ENCODE data around the gene HLTF.
"Not testable (repeated sequence)": the region's sequence is repeated elsewhere in the genome, so short reads cannot be mapped to it uniquely, and the experiment has no call there.

HLTF gene

GRCh38 chr3:149086232-149086988 is at the start of gene HLTF:
HLTF (minus strand) TSS chr3:149086533; CDS start chr3:149086336, 197 bp downstream.
- peak; percentile 97 for DNase-seq

- DNase-seq, result no peak
These were observed 48.2 kb upstream of the HLTF start for GRCh38 chr3:149134575-149134974.

- no peak for DNase-seq
These were observed 45.3 kb upstream of the HLTF start for GRCh38 chr3:149131589-149131988.

- peak; percentile 94 for DNase-seq
These were observed 43.2 kb upstream of the HLTF start, which contains the start of gene HPS3 for GRCh38 chr3:149129326-149130205. HPS3 (plus strand) TSS chr3:149129638; CDS start chr3:149129724, 86 bp downstream.

GRCh38 chr3:149128821-149129220 is 42.5 kb upstream of the HLTF start:
- DNase-seq, result no peak

DNA sequence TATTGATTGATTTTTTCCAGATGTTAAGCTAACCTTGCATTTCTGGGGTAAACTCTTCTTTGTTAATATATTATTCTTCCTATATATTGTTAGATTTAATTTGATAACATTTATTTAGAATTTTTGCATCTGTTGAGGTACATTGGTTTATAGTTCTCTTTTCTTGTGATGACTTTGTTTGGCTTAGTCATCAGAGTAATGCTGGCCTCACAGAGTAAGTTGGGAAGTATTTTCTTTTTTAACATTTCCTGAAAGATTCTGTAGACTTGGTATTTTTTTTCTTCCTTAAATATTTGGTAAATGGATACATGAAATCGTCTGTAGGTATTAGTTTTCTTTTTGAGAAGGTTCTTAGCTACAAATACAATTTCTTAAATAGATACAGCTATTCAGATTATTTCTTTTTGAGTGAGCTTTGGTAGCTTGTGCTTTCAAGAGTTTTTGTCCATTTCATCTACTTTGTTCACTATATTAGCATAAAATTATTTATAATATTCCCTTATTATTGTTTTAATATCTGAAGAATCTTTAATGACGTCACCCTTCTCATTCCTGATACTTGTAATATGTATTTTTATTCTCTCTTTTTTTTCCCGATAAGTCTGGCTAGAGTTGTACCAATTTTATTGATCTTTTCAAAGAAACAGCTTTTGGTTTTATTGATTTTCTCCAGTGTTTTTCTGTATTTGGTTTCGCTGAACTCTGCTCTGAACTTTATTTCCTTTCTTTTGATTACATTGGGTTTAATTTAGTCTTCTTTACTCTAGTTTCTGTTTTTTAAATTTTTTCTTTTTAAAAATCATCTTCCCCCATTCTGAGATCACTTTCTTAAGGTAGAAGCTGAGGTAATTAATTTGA is 36.6 kb upstream of the HLTF start:
- DNase-seq, result no peak

DNA sequence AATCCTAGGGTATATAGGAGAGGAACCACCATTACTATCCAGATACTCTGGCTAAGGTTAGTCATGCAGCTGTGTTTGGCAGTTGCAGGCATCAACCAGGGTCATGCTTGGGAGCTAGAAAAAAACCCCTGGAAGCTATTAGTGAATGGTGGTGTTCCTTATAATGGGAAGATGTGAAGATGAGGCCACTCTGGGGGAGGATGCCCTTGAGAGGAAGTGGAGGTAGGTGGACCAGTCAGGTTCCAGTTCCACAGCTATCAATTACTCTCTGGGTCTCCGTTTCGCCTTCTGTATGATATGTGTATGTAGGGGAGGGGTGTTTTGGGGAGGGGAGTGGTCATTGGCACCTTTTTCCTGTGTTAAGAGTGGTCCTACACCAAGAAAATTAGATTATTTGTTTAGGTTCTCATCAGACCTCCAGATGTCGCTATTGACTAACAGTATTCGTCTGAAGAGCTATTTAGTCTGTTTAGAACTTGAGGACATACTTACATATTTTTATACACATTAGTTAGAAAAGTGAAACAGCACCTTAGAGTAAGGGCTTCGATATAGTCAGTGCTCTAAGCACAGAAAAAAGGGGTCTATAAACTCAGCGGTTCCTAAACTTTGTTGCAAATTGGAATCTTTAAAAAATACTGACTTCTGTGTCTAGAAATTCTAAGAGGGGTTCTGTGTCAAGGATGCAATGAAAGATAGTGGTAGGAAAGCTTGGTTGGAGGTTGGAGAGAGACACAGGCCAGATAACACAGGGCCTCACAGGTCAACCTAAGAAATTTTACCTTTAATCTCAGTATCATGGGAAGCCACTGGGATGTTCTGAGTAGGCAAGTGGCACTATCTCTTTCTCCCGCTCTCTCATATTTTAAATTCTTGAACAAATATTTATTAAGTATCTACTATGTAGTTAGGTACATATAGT is 34.0 kb upstream of the HLTF start:
- no peak for DNase-seq

DNA sequence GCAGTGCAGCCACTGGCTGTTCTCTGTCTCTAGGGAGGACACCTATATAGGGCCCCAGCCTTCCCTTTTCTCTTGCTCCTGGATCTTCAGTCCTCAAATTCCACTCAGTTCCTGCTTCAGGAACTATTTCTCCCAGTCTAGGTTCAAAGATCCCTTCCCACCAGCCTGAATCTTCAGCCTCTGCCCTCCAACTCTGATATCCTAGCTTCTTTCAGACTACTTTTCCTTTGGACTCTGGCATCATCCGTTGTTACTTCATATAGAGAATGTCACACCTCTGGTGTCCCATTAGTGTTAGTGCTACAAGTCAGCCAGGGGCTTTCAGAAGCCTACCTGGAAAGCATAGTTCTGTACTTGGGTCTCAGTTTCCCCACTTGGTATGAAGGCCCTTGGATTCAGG is 33.1 kb upstream of the HLTF start:
- no peak for DNase-seq

- DNase-seq, result no peak
These were observed 32.4 kb upstream of the HLTF start for GRCh38 chr3:149118724-149119123.

DNA sequence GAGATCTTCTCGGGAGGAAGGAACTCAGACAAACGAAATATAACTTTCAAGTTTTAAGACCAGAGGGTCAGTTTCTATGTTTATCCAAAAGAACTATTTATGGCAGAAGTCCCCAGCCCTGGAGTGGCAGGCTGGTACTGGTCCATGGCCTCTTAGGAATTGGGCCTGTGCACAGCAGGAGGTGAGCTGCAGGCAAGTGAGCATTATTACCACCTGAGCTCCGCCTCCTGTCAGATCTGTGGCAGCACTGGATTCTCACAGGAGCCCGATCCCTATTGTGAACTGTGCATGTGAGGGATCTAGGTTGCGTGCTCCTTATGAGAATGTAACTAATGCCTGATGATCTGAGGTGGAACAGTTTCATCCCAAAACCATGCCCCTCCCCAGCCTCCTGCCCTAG is 28.8 kb upstream of the HLTF start:
- peak; percentile 56 for DNase-seq

DNA sequence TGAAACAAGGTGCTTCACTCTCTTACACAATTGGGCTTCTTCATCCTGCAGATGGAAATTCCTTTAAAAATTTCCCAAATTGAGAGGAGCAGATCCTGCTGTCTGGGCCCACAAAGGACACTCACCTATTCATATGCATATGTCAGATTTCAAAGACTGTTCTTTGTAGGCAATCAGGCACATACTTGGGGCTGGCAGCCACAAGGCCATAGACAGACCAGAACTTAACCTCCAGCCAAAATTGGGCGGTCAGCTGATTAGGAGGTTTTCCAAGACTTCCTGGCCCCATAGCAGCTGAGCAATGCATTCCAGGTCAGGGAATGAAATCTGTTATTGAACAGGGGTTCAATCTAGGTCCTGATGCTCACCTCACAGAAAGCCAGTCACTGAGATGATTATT is 28.1 kb upstream of the HLTF start:
- no peak for DNase-seq

DNA sequence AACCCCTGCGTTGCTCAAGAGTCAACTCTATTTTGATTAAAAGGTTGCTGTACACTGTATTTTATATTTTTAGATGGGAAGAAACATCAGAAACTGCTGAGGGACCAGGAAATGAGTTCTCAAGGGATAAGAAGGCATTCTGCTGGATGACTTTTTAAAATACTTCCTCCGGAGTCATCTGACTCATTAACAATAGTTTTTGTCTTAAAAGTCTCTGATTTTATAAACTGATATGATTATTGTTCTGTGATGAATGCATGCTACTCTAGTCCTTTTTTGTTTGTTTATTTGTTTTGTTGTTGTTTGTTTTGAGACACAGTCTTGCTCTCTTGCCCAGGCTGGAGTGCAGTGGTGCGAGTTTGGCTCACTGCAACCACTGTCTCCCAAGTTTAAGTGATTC is 18.2 kb upstream of the HLTF start:
- DNase-seq, result no peak

DNA sequence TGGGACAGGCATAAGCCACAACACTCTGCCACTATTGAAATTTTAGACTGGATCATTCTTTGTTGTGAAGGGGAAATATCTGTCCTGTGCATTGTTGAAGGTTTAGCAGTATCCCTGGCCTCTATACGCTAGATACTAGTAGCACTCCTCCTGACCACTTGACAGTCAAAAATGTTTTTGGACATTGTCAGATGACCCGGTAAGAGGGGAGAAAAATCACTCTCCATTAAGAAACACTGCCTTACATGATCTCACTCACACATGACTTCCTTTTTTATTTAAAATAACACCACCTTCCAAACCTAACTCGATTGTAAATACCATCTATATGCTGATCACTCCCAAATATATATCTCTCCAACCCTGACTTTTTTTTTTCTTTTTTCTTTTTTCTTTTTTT is 15.3 kb upstream of the HLTF start:
- DNase-seq, result no peak

- no peak for DNase-seq
These were observed 14.8 kb upstream of the HLTF start for GRCh38 chr3:149101154-149101553.

- DNase-seq, result not testable (repeated sequence)
These were observed 11.7 kb upstream of the HLTF start for GRCh38 chr3:149097987-149098386.

DNA sequence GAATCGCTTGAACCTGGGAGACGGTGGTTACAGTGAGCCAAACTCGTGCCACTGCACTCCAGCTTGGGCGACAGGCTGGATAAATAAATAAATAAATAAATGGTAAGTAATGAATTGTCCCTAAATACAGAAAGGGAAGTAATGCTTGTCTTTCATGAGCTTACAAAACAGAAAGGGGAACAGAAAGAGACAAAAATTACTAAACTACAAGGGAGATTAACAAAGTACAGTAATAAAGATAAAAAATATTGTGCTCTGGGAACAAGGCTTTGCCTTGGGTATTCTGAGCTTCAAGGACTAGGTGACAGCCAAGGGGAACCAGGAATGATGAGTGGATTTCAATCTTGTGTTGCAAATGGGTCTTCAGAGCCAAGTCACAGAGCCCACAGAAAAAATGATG is 9.2 kb upstream of the HLTF start:
- DNase-seq, result no peak

DNA sequence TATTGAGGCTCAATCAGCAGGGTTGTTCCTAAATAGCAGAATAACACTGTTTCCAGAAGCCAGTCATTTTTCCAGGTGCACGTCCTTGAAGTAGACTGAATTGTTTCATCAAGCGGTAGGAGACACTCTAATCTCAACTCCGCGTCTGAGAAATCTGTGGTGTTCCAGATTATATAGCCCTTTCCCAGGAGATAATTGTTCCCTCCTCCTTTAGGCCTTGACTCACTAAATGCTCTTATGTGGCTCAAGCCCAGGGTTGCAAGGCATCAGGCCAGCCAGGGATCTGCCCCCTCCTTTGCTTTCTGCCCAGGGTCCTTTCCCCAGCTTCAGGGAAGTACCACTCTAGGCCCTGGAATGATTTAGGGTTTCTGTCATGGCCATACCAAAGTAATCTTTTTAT is 5.7 kb upstream of the HLTF start:
- DNase-seq, result no peak

DNA sequence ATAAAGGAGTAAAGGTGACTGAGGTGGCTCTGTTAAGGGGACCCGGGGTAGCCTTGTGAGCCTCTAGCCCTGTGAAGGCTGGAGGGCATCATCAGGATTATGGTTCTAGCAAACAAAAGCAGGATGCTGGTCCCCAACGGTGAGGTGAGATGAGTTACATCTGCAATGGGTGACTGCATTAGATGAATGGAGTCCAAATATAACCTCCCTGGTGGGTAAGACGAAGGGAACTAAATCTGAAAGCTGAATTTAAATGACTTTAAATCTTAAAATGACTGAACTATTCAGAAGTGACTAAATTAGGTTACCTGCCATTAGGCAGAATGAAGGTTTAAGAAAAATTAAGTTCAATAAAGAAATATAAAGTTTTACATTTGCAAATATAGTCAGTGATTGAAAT is 4.6 kb upstream of the HLTF start:
- DNase-seq, result no peak

- no peak for DNase-seq
These were observed 4.1 kb upstream of the HLTF start for GRCh38 chr3:149090461-149090860.

DNA sequence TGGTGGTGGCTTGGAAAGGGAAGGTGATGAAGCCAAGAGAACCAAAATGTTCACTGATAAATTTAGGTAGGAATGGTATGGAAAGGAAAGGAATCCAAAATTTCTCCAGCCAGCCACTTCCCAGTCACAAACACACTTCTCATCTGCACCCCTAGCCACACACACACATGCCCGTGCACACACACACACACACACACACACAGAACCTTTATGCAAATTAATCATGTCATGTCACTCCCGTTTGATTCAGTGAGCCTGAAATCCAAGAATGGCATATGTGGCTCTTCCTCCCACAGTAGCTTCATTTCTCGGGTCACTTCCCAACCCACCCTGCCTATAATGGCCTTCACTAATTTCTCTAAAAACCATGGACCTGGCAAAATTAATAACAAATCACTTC is 3.1 kb upstream of the HLTF start:
- no peak for DNase-seq

- no peak for DNase-seq
These were observed 875 bp upstream of the HLTF start for GRCh38 chr3:149087208-149087607.

DNA sequence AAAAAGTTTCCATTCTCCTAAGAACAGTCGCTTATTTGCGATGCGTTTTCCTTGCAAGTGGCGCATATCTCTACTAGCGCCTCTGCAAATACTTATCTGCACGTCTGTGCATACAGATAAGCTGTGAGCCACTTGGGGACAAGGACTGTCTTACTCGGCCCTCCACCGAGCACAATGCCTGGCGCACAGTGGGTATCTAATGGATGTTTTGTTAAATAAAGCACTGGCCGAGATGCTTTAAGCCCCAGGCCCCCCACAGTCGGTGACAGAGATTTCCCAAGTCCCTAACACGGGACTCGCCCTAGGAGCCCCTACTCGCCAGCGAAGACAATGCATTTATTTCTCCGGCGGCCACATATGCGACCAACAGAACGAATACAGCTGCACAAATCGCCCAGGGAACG is 503 bp downstream of the HLTF start:
- peak; percentile 61 for DNase-seq
